Upper lobe of left lung (tissue), 4 donors: ENCODE results near the gene TLCD2.

Experiments
- CTCF ChIP-seq, 6 experiments: fragments of 450-650 bp in 4 of 6; fragments of 200-600 bp in 2 of 6; sonication (generic) in 2 of 6; IDR thresholded peaks; one replicate each; pipeline ENCODE4 v1.5.1; 2016 to 2019; ENCODE audit warnings: antibody characterized with exemption in 6 of 6
- EP300 ChIP-seq, 4 donors: sonication (generic); formaldehyde crosslinking; IDR thresholded peaks; one replicate each; pipeline ENCODE4 v1.5.1; 2017; ENCODE audit warnings: antibody characterized with exemption in 4 of 4, control low read depth in 2 of 4
- POLR2A ChIP-seq, 4 donors: fragments of 450-650 bp; IDR thresholded peaks; one replicate each; pipeline ENCODE4 v1.5.1; 2016 to 2017; ENCODE audit warnings: antibody characterized with exemption in 4 of 4, mild to moderate bottlenecking in 2 of 4
- POLR2AphosphoS5 ChIP-seq, 2 donors: sonication (generic); formaldehyde crosslinking; IDR thresholded peaks; one replicate each; pipeline ENCODE4 v1.5.1; 2017; ENCODE audit warnings: antibody characterized with exemption in 2 of 2

GRCh38 chr17:1754430-1755112, 44.4 kb upstream of the TLCD2 start:
- TF ChIP-seq CTCF (IDR thresholded peaks at IDR 0.05) (no peak), POLR2AphosphoS5 (IDR thresholded peaks at IDR 0.05) (no peak), EP300 (IDR thresholded peaks at IDR 0.05) (no peak), POLR2A (IDR thresholded peaks at IDR 0.05) (peak in 1 of 4 donors; percentile 26)
